Fibroblast of skin of back (primary cell): ENCODE data around the gene OMA1.
A peak's percentile ranks its signal among the peaks of the same experiment; 100 is the strongest.

Experiments
- DNase-seq: peaks from one replicate; pipeline ENCODE4 v3.0.0-alpha.2; 2013

The OMA1 gene

GRCh38 chr1:58457023-58457635 is 89.4 kb downstream of the OMA1 start:
- DNase-seq = no peak

GRCh38 chr1:58456470-58456869 is 90.1 kb downstream of the OMA1 start:
- DNase-seq = peak; percentile 40

- DNase-seq = no peak
These were observed 91.7 kb downstream of the OMA1 start for GRCh38 chr1:58454807-58455206.

GRCh38 chr1:58454385-58454784 is 92.1 kb downstream of the OMA1 start:
- no peak for DNase-seq

- DNase-seq = no peak
These were observed 94.8 kb downstream of the OMA1 start for GRCh38 chr1:58451560-58452191.

GRCh38 chr1:58447886-58448285 is 98.6 kb downstream of the OMA1 start:
- peak; percentile 16 for DNase-seq

GRCh38 chr1:58447042-58447441 is 99.5 kb downstream of the OMA1 start:
- DNase-seq = no peak

GRCh38 chr1:58446368-58446767 is 100.2 kb downstream of the OMA1 start:
- no peak for DNase-seq

GRCh38 chr1:58443986-58444868 is 102.3 kb downstream of the OMA1 start:
- peak; percentile 38 for DNase-seq

- peak; percentile 16 for DNase-seq
These were observed 104.4 kb downstream of the OMA1 start for GRCh38 chr1:58442114-58442513.

- DNase-seq = no peak
These were observed 104.8 kb downstream of the OMA1 start for GRCh38 chr1:58441699-58442098.

GRCh38 chr1:58440696-58441095 is 105.8 kb downstream of the OMA1 start:
- DNase-seq = no peak

GRCh38 chr1:58439946-58440345 is 106.6 kb downstream of the OMA1 start:
- no peak for DNase-seq

- DNase-seq = no peak
These were observed 108.1 kb downstream of the OMA1 start for GRCh38 chr1:58438468-58438867.

GRCh38 chr1:58437623-58438022 is 108.9 kb downstream of the OMA1 start:
- DNase-seq = no peak

- DNase-seq = no peak
These were observed 109.8 kb downstream of the OMA1 start for GRCh38 chr1:58436615-58437297.

GRCh38 chr1:58435376-58435775 is 111.2 kb downstream of the OMA1 start:
- DNase-seq = no peak

- no peak for DNase-seq
These were observed 111.9 kb downstream of the OMA1 start for GRCh38 chr1:58434607-58435006.

GRCh38 chr1:58434181-58434580 is 112.3 kb downstream of the OMA1 start:
- no peak for DNase-seq

GRCh38 chr1:58432851-58433668 is 113.5 kb downstream of the OMA1 start:
- DNase-seq = peak; percentile 87

GRCh38 chr1:58431901-58432620 is 114.5 kb downstream of the OMA1 start:
- no peak for DNase-seq
